GM18861 (cell line): Measurements from ENCODE around the gene COX20.
"Not testable (repeated sequence)": the region's sequence is repeated elsewhere in the genome, so short reads cannot be mapped to it uniquely, and the experiment has no call there.

Experiments used
- ATAC-seq: cut with Tn5 transposase; IDR thresholded peaks from one replicate; pipeline ENCODE4 v1.9.1; 2021; ENCODE audit not compliant: unreplicated experiment

COX20 gene

GRCh38 chr1:244821134-244821533 is 14.3 kb upstream of the COX20 start:
- no peak for ATAC-seq

- ATAC-seq, result no peak
These were observed 12.6 kb upstream of the COX20 start for GRCh38 chr1:244822878-244823277.

GRCh38 chr1:244826712-244827111 is 8.7 kb upstream of the COX20 start:
- no peak for ATAC-seq

GRCh38 chr1:244830639-244831038 is 4.8 kb upstream of the COX20 start:
- no peak for ATAC-seq

- ATAC-seq, result not testable (repeated sequence)
These were observed 2.2 kb upstream of the COX20 start for GRCh38 chr1:244833260-244833659.

- peak; percentile 13 for ATAC-seq
These were observed 1.5 kb upstream of the COX20 start for GRCh38 chr1:244833734-244834542.

GRCh38 chr1:244834543-244835275 is 749 bp upstream of the COX20 start:
- peak; percentile 59 for ATAC-seq

- ATAC-seq, result no peak
These were observed 670 bp downstream of the COX20 start for GRCh38 chr1:244836135-244836521.

- ATAC-seq, result no peak
These were observed 1.1 kb downstream of the COX20 start for GRCh38 chr1:244836584-244836983.

- ATAC-seq, result no peak
These were observed 2.3 kb downstream of the COX20 start for GRCh38 chr1:244837597-244838258.

- ATAC-seq, result no peak
These were observed 4.2 kb downstream of the COX20 start for GRCh38 chr1:244839656-244840055.

GRCh38 chr1:244840219-244840794 is 4.8 kb downstream of the COX20 start:
- ATAC-seq, result no peak

- ATAC-seq, result no peak
These were observed 5.9 kb downstream of the COX20 start for GRCh38 chr1:244841273-244841927.

- no peak for ATAC-seq
These were observed 7.9 kb downstream of the COX20 start for GRCh38 chr1:244843148-244843978.

GRCh38 chr1:244844155-244845121 is 9.0 kb downstream of the COX20 start:
- no peak for ATAC-seq

GRCh38 chr1:244846653-244847052 is 11.2 kb downstream of the COX20 start:
- ATAC-seq, result no peak

- ATAC-seq, result no peak
These were observed 13.9 kb downstream of the COX20 start for GRCh38 chr1:244849189-244849866.

- no peak for ATAC-seq
These were observed 14.8 kb downstream of the COX20 start for GRCh38 chr1:244850099-244850852.
